OCI-LY1 (cell line): ENCODE results near the gene TSTD1.
"Not testable (repeated sequence)": the region's sequence is repeated elsewhere in the genome, so short reads cannot be mapped to it uniquely, and the experiment has no call there.

Source experiments
- CTCF ChIP-seq: fragments of 200-600 bp; sonication (generic), shearing (Covaris generic); IDR thresholded peaks from 2 replicates; pipeline ENCODE4 v1.5.1; 2017; ENCODE audit warnings: mild to moderate bottlenecking, antibody characterized with exemption, low read length, moderate library complexity, mixed read lengths
- EZH2 ChIP-seq: fragments of 200-600 bp; sonication (generic), shearing (Covaris generic); IDR thresholded peaks from 2 replicates; pipeline ENCODE4 v1.8.0; 2017; ENCODE audit warnings: borderline replicate concordance, mixed run types, mild to moderate bottlenecking, antibody characterized with exemption, low read length, moderate library complexity, mixed read lengths

GRCh38 chr1:161022432-161022831 lies 16.3 kb downstream of the TSTD1 start:
- not testable (repeated sequence) for TF ChIP-seq EZH2, CTCF
